GM18873 (cell line): ENCODE data around the gene ADAP1.

Experiments used
- ATAC-seq: cut with Tn5 transposase; IDR thresholded peaks from one replicate; pipeline ENCODE4 v1.9.1; 2021; ENCODE audit warnings: mild to moderate bottlenecking, moderate library complexity, moderate number of reproducible peaks; ENCODE audit not compliant: unreplicated experiment, low FRiP score

Gene ADAP1

DNA sequence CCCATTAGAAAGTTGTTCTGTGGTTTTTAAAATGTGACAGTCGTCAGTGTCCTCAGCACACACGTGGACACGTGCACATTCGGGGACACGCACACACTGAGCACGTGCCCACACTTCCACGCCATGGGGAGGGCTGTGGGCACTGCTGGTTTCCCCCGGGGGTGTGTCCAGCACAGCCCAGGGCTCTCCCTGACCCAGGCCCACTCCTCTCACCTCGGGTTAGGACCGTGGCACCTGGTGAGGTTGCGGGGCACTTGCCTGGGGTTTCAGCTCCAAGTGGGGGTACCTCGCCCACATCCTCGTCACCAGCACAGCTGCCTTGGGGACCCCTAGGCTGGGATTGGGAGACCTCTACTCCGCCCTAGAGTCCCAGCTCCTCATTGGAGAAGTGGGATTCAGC, 57.4 kb downstream of the ADAP1 start:
- ATAC-seq = no peak

DNA sequence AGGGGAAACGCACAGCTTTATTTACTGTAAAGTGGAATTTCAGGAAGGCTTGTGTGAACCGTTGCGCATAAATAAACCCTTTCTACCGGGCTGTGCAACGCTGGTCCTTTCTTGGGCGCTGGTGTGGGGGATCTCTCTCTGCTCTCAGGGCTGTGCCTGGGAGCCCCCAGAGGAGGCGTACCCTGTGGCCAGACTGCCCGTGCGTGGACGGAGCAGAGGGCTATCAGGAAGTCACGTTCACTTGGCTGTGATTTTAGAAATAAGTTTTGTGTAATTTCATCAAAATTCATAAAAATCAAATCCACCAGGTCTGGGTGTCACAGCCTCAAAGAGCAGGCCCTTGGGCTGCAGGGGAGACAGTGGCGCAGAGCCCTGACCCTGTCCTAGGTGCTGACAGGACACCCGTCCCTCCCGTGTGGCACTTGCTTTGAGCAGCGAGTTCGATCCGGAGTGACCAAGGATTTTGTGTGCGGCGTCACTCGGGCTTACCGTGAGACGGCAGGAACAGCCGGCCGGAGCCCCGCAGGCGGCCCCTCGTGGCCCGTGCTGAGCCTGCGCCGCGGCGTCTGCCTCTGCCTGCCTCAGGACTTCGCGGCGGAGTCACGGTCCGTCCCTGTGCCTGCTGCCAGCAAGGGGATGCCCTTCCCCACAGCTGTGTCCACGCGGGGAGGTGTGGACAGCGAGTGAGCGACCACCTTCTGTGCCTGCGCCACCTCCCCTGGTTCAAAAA, 58.0 kb downstream of the ADAP1 start:
- ATAC-seq = no peak

DNA sequence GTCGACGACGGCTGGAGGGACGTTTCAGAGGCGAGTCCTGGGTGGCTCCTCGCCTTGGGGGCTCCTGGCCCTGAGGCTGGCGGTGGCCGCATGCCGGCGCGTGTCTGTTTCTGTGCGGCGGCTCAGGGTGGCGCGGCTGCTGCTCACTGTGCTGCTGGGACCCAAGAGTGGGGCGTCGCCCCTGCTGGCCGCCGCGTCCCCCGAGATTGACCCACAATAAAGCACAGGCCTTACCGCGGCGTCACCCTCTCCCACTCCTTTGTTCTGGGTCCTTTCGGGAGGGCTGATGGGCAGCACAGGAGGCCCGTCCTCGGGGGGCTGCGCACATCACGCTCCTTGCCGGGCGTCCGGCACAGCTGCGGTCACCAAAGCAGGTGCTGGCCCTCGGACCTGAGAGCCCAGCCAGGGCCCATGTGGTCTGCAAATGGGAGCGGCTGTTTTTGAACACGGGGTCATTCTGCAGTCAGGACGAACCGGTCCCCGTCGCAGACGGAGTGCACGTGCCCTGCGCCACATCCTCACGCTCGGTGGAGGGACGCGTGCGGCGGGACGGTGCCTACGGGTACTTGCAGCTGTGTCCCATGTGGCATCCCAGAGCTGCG, 58.9 kb downstream of the ADAP1 start:
- no peak for ATAC-seq

DNA sequence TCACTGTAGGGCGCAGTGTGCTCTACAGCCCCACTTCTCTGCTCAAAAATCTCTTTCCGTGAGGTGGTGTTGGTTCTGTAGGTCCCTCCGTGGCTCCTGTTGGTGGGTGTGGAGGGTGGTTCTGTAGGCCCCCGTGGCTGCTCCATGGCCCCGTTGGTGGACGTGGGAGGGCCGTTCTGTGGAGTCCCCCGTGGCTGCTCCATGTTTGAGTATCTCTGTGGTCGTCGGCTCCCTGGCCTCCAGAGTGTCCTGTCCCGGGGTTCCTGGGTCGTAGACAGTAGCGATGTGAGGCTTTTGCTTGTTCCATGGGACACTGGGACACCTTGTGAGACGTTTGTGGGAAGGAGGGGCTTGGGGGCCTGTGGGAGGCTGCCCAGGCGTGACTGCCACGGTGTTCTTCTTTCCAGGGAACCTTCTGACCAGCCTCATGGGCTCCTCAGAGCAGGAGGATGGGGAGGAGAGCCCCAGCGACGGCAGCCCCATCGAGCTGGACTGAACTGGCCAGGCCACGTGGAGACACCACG, 59.5 kb downstream of the ADAP1 start:
- ATAC-seq = no peak

DNA sequence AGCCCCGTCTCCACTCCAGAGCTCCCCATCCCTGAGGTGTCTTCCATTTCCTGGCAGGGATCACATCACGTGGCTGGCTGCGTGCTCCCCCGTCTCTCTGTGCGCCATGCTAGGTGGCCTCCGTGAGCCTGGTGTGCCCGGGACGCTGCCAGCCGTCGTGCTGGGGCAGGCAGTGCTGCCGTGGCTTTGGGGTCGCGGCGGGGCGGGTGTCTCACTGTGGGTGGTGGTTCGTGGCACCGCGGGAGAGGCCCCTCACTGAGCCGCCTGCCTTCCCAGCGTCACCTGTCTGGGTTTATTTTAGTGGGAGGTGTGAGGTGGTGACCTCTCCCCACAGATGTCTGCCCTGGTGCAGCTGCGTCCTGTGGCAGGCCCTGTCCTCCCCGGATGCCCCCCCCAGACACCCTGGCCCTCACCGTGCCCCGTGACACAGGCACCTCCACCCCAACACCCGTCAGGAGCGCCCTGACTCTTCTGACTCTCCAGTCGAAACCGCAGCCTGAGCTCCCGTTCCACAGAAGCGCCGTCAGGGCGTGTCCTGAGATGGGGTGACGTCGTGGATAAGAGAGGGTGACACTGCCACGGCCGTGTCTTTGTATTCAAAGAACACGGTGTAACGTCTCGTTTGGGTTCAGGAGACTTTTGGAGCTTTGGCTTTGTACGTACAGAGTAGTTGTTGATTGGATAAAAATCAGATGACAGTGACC, 60.2 kb downstream of the ADAP1 start:
- ATAC-seq = no peak

DNA sequence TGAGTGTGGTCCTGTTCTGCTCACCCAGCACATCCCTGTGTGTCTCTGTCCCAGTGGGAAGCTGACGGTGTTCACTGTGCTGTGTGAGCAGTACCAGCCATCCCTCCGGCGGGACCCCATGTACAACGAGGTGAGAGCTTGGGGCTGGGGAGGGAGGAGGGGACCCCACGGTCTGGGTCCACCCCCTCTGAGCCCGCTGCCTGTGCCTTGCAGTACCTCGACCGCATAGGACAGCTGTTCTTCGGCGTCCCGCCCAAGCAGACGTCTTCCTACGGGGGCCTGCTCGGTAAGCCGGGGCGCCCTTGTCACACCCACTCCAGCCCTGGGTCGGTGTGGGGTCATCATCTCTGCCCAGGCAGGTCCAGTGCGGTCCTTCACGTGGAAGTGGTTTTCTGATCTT, 60.8 kb downstream of the ADAP1 start:
- ATAC-seq = no peak

DNA sequence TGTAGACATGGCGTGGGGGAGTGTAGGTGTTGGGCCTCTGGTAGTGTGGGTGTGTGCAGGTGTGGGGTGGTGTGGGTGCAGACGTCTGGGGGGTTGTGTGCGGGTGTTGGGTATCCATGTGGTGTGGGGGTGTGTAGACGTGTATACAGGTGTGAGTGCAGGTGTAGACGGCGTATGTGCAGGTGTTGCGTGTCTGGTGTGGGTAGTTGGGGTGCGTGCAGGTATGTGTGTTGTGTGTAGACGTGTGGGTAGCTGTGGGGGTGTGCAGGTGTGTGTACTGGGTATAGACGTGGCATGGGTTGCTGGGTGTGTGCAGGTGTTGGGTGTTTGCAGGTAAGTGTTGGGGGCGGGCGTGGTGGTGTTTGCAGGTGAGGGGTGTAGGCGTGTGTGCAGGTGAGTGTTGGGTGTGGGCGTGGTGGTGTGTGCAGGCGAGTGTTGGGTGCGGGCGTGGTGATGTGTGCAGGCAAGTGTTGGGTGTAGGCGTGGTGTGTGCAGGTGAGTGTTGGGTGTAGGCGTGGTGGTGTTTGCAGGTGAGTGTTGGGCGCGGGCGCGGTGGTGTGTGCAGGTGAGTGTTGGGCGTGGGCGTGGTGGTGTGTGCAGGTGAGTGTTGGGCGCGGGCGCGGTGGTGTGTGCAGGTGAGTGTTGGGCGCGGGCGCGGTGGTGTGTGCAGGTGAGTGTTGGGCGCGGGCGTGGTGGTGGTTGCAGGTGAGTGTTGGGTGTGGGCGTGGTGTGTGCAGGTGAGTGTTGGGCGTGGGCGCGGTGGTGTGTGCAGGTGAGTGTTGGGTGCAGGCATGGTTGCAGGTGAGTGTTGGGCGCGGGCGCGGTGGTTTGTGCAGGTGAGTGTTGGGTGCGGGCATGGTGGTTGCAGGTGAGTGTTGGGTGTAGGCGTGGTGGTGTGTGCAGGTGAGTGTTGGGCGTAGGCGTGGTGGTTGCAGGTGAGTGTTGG, 61.6 kb downstream of the ADAP1 start:
- ATAC-seq = no peak

DNA sequence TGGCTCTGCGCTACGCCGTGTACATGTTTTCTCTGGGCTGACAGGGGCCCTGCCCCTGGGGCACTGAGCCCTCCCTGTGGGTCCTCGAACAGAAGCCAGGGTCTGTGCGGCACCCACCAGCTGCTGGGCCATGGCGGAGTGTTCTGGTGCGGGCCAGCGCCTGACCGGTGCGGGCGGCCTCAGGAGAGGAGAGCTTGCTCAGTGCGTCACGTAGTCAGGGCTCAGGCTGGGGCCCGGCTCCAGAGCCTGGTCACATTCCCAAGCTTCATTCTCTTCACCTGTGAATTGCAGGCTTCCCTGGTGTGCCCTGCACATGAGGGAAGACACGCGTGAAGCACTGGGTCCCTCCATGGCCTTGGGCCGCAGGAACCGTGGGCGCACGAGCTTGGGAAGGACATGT, 62.7 kb downstream of the ADAP1 start:
- ATAC-seq = no peak

DNA sequence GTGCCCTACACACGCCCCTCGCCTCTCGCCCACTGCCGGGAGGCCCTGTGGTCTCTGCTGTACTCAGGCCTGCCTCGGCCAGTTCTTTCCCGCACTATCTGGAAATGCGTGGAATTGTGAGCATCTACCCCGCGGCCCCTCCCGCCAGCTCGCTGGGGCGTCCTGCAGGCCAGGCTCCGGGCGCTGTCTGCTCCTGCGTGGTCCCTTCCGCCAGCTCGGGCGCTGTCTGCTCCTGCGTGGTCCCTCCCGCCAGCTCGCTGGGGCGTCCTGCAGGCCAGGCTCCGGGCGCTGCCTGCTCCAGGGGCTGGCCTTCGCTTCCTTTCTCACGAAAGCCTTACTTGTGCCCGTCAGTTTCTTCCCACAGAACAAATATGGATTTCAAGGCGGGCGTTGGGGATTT, 63.2 kb downstream of the ADAP1 start:
- ATAC-seq = no peak

DNA sequence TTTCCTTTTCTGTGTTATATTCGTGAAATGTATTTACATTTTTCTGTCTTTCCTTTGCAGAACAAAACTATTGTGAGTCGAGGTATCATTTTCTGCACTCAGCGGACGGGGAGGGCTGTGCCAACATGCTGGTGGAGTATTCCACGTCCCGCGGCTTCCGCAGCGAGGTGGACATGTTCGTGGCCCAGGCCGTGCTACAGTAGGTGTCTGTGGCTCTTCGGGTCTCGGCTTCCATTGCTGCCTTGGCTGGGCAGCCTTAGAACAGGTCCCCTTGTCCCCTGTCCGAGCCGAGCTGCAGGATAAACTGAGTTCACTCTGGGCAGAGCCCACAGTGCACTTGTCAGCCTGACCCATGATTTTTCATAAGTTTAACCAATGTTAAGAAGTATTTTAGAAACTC, 63.6 kb downstream of the ADAP1 start:
- no peak for ATAC-seq

DNA sequence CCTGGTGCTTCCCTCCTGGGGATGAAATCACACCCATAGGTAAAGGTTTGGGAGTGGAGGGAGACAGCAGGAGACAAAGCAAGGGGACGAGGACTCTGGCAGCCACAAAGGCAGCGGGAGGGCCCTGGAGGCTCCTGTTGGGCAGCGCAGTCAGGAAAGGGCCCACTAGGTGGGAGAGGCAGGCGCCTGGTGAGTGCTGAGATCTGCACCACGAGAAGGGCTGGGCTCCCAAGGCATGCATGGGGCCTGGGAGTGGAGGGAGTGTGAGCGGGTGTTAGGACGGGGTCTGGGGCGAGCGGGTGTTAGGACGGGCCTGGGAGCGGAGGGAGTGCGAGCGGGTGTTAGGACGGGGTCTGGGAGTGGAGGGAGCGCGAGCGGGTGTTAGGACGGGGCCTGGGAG, 65.1 kb downstream of the ADAP1 start:
- ATAC-seq = no peak

DNA sequence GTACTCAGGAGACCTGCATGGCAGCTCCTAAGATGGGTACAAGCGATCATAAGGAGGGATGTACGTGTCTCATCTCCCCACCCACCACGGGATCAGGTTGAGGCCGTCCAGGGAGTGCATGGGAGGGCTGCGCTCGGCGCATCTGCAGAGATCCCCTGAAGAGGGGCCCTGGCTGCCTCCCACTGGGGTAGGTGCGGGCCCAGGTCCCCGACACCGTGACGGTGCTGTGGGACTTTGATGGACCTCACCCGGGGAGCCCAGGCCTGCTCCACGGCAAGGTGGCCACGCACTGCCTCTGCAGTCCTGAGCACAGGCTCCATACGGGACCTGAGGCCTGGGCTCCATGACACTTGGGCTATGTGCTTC, 65.5 kb downstream of the ADAP1 start:
- no peak for ATAC-seq

DNA sequence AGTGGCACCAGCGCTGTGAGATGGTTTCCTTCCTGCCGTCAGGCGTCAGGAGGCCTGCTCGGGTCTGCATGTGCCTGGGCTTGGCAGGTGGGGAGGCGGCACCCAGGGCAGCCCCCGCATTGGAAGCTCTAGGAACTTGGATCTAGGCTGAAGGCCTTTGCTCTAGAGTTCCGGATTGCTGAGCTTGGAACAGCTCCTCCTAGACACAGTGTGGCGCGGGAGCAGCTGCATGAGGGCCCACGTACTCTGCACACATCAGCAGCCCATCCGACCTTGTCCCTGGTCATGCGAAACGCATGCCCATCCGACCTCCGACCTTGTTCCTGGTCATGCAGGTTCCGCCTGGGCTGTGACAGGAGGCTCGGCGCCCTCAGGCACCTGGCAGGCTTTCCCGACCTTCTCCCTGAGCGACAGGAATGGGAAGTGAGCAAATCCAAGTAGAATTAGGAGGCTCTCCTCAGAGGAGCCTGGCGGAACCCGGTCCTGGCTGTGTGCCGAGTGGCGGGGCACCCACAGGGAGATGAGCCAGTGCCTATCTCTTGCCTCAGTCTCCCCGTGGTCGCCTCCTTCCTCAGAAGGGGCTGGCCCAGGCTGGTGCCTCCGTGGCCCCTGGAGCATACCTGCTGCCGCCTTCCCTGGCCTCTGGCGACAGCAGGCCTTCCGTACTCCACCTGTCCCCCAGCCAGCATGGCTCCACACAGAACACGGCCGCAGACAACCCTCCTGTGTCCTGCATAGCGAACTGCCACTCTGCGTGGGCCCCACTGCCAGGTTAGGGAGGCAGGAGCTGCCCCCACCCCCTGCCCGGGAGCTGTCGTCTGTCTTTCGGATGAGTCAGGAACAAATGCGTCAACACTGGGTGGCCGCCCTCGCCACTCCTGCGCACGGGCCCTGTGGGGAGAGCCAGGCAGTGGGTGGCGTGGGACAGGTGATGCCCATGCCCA, 66.1 kb downstream of the ADAP1 start:
- ATAC-seq = no peak

DNA sequence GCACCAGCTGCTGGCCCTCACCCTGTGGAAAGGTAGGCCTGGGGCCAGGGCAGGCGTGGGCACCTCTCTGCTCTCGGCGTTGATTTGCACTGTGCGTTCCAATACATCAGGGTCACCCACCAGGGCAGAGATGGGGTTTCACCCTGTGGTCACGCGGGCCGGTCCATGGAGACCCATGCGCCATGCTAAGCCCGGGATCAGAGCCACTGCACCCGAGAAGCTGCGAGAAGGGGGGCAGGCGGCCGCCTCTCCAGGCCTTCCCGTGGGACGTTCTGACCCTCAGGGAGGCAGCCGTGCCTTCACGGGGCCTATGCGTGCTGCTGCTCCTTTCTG, 67.0 kb downstream of the ADAP1 start:
- ATAC-seq = no peak

DNA sequence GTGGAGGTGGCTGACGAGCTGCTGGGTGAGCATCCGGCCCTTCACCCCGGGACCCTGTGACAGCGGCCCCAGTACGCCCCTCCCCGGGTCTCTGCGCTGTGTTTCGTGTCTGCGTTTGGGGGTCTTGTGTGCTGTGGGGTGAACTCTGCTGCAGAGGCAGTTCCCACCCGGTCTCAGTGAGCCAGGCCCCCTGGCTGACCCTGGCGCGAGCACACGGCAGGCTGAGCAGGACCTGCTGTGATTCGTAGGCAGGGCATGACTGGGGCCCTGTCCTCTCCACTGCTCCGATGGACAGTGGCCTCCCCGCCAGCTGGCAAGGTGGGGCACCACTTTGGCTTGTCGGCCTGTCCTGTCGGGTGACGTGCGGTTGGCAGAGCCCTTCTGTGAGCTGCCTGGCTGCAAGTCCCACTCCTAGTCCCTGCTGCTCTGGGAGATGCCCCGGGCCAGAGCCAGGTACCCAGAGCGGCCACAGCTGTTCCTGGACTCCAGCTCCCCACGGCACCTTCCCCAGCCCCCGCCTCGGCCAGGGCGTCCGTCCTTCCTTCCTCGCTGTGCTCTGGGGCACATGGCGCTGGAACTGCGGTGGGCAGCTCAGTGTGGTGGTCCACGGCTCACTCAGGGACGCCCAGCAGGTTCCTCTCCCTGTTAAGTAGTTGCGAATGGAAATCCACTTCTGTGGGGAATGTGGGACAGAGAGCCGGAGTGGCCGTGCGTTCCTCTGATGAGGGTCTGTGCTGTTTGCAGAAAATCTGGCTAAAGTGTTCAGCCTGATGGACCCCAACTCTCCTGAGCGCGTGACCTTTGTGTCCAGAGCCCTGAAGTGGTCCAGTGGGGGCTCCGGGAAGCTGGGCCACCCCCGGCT, 67.6 kb downstream of the ADAP1 start:
- ATAC-seq = no peak

DNA sequence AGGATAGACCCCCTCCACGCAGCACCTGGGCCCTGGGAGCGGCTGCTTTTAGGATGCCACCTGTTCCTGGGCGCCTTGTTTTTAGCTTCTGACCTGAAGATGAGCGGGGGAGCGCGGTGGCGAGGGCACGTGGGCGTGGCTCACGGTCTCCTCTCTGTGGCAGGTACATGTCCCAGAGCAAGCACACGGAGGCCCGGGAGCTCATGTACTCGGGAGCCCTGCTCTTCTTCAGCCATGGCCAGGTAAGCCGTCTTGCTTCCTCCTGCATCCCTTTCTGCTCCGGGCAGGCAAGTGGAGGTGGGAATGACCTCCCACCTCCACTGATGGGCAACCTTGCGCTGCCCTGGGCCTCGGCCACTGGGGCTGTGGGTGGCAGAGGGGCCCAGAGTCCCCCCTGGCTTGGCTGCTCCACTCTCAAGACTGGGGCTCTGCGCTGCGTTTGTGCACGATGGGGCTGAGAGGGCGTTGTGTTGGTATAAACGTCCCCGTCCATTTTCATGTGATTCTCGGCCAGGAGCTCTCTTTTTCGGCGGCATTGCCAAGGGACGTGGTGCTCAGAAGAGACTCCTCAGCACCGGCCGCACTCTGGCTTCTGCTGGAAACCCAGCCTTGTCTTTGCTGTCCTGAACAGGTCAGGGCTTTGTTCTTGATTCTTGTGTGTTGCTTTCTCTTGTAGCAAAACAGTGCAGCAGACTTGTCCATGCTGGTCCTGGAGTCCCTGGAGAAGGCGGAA, 68.4 kb downstream of the ADAP1 start:
- ATAC-seq = no peak

DNA sequence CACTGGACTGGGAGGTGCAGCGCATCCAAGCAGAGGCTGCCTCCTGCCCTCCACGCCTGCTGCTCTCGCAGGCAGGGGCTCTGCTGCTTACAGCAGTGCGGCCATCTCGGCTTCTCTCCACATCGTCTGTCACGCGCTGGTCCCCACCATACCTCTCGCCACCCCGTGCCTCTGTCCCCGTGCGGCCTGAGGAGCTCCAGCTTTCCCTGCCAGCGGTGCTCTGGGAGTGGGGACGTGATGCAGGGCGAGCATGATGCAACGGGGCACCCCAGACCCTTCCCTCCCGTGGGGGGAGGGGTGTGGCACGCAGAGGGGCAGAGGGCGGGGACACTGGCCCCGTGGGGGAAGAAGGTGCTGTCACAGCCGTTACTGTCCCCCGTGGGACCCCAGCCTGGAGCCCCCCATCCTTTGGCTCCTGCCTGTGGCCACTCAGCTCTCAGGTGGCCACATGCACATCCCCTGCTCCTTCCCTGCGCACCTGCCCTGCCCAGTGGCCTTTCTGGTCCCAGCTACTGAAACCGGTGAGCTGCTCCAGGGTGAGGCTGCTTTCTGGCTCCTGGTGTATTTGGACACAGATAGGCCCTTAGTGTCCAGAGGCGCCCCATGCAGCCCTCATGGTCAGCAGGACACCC, 69.1 kb downstream of the ADAP1 start:
- ATAC-seq = no peak
